ENCODE results near the gene FAM228A.

DNA sequence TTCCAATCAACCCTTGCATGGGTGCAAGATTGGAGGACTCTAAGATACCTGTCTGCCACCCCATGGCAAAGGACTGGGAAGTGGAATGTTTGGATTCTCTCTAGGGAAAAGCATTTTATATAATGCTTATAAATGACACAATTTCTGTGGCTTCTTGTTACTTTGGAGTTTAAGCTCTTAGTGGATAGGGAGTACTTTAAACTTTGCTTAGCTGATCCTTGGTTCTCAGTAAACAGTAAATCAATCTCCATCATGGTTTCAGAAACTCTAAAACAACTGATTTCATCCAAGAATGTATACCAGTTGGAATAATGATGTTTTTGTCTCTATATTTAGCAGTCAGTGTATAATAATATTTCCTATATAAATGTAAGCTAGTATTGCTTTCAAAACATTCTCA lies 14.1 kb upstream of the FAM228A start:
- TF ChIP-seq, protein P1, sequence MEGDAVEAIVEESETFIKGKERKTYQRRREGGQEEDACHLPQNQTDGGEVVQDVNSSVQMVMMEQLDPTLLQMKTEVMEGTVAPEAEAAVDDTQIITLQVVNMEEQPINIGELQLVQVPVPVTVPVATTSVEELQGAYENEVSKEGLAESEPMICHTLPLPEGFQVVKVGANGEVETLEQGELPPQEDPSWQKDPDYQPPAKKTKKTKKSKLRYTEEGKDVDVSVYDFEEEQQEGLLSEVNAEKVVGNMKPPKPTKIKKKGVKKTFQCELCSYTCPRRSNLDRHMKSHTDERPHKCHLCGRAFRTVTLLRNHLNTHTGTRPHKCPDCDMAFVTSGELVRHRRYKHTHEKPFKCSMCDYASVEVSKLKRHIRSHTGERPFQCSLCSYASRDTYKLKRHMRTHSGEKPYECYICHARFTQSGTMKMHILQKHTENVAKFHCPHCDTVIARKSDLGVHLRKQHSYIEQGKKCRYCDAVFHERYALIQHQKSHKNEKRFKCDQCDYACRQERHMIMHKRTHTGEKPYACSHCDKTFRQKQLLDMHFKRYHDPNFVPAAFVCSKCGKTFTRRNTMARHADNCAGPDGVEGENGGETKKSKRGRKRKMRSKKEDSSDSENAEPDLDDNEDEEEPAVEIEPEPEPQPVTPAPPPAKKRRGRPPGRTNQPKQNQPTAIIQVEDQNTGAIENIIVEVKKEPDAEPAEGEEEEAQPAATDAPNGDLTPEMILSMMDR (IDR thresholded peaks at IDR 0.05), result no peak
- no peak for TF ChIP-seq EZH2phosphoT487 (IDR thresholded peaks at IDR 0.05)
